Immature natural killer cell (primary cell): ENCODE results near the gene HDAC7. TPM values are rescaled to one million over a fixed set of nuclear protein-coding genes. Genes with fewer than 3 reads are reported as not detected.
A peak's percentile ranks its signal among the peaks of the same experiment; 100 is the strongest.
"Not testable (repeated sequence)": the region's sequence is repeated elsewhere in the genome, so short reads cannot be mapped to it uniquely, and the experiment has no call there.

Experiments used
- DNase-seq, 3 donors: peaks; one replicate each; pipeline ENCODE4 v3.0.0; 2022; ENCODE audit warnings: mixed read lengths in 1 of 3
- H3K27ac Mint-ChIP-seq, 6 donors: one replicate each; pipeline ENCODE4 v1.8.0; 2020; ENCODE audit warnings: mixed read lengths in 6 of 6, mild to moderate bottlenecking in 5 of 6, inconsistent platforms in 4 of 6, moderate library complexity in 3 of 6
- H3K27me3 Mint-ChIP-seq, 3 donors: one replicate each; pipeline ENCODE4 v1.8.0; 2020 to 2021; ENCODE audit warnings: low read depth in 3 of 3, mild to moderate bottlenecking in 3 of 3, mixed read lengths in 3 of 3, moderate library complexity in 3 of 3, inconsistent platforms in 1 of 3
- H3K36me3 Mint-ChIP-seq, 3 donors: one replicate each; pipeline ENCODE4 v1.8.0; 2020; ENCODE audit warnings: mixed read lengths in 3 of 3, inconsistent platforms in 2 of 3, mild to moderate bottlenecking in 2 of 3
- H3K4me1 Mint-ChIP-seq, 2 donors: one replicate each; pipeline ENCODE4 v1.8.0; 2020; ENCODE audit warnings: inconsistent platforms in 2 of 2, mild to moderate bottlenecking in 2 of 2, mixed read lengths in 2 of 2, moderate library complexity in 1 of 2
- H3K4me3 Mint-ChIP-seq, 5 donors: one replicate each; pipeline ENCODE4 v1.8.0; 2020; ENCODE audit warnings: mild to moderate bottlenecking in 5 of 5, mixed read lengths in 5 of 5, inconsistent platforms in 3 of 5, moderate library complexity in 3 of 5
- H3K9me3 Mint-ChIP-seq, 6 donors: one replicate each; pipeline ENCODE4 v1.8.0; 2020; ENCODE audit warnings: mild to moderate bottlenecking in 6 of 6, mixed read lengths in 6 of 6, inconsistent platforms in 4 of 6, moderate library complexity in 3 of 6
- polyA plus RNA-seq, 3 donors: library from polyadenylated mRNA; unstranded; fragments of 300-500 nt; fragmentation: Illumina TruSeq; gene quantifications; one replicate each; pipeline ENCODE4 v1.2.3, GENCODE V29; 2021

The HDAC7 gene
- polyA plus RNA-seq, 3 donors from 2014 or later = 5.9 to 29.1 (median 11.5) TPM

GRCh38 chr12:47819138-47819895 lies 386 bp downstream of the HDAC7 start:
- H3K27ac Mint-ChIP-seq = peak overlapping the region; percentile 74 to 98 (median 92)
- H3K4me1 Mint-ChIP-seq = peaks cover 62 to 79% of the 10 kb centered on the region in 2 donors
- peak overlapping the region; percentile 78 to 94 (median 86) for H3K4me3 Mint-ChIP-seq
- peaks cover 8 to 17% (median 8%) of the 10 kb centered on the region in 3 donors for H3K27me3 Mint-ChIP-seq
- H3K9me3 Mint-ChIP-seq = no peaks in the 10 kb centered on the region
- DNase-seq = no peak
- H3K36me3 Mint-ChIP-seq = no peaks in the 10 kb centered on the region

- Mint-ChIP-seq H3K27me3 (peaks cover 8 to 17% (median 8%) of the 10 kb centered on the region in 3 donors), H3K4me3 (peak overlapping the region; percentile 78 to 94 (median 86)), H3K9me3 (no peaks in the 10 kb centered on the region), H3K4me1 (peaks cover 62 to 79% of the 10 kb centered on the region in 2 donors), H3K27ac (peak overlapping the region; percentile 74 to 98 (median 92)), H3K36me3 (no peaks in the 10 kb centered on the region)
- DNase-seq = peak; percentile 78 to 82 (median 78)
These were observed 1.1 kb downstream of the HDAC7 start for GRCh38 chr12:47818467-47819137.

- peak overlapping the region; percentile 78 to 94 (median 86) for H3K4me3 Mint-ChIP-seq
- no peaks in the 10 kb centered on the region for H3K36me3 Mint-ChIP-seq
- peak overlapping the region; percentile 74 to 98 (median 92) for H3K27ac Mint-ChIP-seq
- H3K9me3 Mint-ChIP-seq = no peaks in the 10 kb centered on the region
- DNase-seq = no peak
- peaks cover 68 to 79% of the 10 kb centered on the region in 2 donors for H3K4me1 Mint-ChIP-seq
- peaks cover 8 to 21% (median 8%) of the 10 kb centered on the region in 3 donors for H3K27me3 Mint-ChIP-seq
These were observed 1.7 kb downstream of the HDAC7 start for GRCh38 chr12:47818007-47818376.

- Mint-ChIP-seq H3K4me3 (peak overlapping the region; percentile 78 to 94 (median 86)), H3K36me3 (no peaks in the 10 kb centered on the region), H3K27me3 (peaks cover 8 to 19% (median 8%) of the 10 kb centered on the region in 3 donors), H3K9me3 (no peaks in the 10 kb centered on the region), H3K27ac (peak overlapping the region; percentile 74 to 98 (median 92)), H3K4me1 (peaks cover 73 to 82% of the 10 kb centered on the region in 2 donors)
- no peak for DNase-seq
These were observed 2.3 kb downstream of the HDAC7 start for GRCh38 chr12:47817272-47818006.

- H3K27ac Mint-ChIP-seq = peak overlapping the region; percentile 83 to 98 (median 94)
- no peaks in the 10 kb centered on the region for H3K9me3 Mint-ChIP-seq
- peaks cover 81 to 89% of the 10 kb centered on the region in 2 donors for H3K4me1 Mint-ChIP-seq
- no peaks in the 10 kb centered on the region for H3K36me3 Mint-ChIP-seq
- H3K4me3 Mint-ChIP-seq = peak overlapping the region; percentile 78 to 94 (median 86)
- H3K27me3 Mint-ChIP-seq = peaks cover 8 to 19% (median 8%) of the 10 kb centered on the region in 3 donors
- DNase-seq = no peak
These were observed 3.1 kb downstream of the HDAC7 start for GRCh38 chr12:47816403-47817271.

GRCh38 chr12:47815447-47815846 lies 4.3 kb downstream of the HDAC7 start:
- H3K27me3 Mint-ChIP-seq = peaks cover 8 to 20% (median 12%) of the 10 kb centered on the region in 3 donors
- DNase-seq, H3K9me3 Mint-ChIP-seq, H3K36me3 Mint-ChIP-seq: not testable (repeated sequence)
- peaks cover 86 to 89% of the 10 kb centered on the region in 2 donors for H3K4me1 Mint-ChIP-seq
- peak overlapping the region; percentile 90 to 98 (median 95) for H3K27ac Mint-ChIP-seq
- H3K4me3 Mint-ChIP-seq = peak overlapping the region in 4 of 5 donors; percentile 81 to 90 (median 86)

- Mint-ChIP-seq H3K4me3 (peak overlapping the region; percentile 81 to 92 (median 88)), H3K4me1 (peaks cover 90 to 91% of the 10 kb centered on the region in 2 donors), H3K9me3 (no peaks in the 10 kb centered on the region), H3K27ac (peak overlapping the region; percentile 90 to 98 (median 95)), H3K27me3 (peaks cover 8 to 19% (median 15%) of the 10 kb centered on the region in 3 donors), H3K36me3 (no peaks in the 10 kb centered on the region)
- no peak for DNase-seq
These were observed 5.0 kb downstream of the HDAC7 start for GRCh38 chr12:47814539-47815170.

- peak in 1 of 3 donors; percentile 33 for DNase-seq
- Mint-ChIP-seq H3K27me3 (peaks cover 7 to 14% (median 12%) of the 10 kb centered on the region in 3 donors), H3K4me3 (peak overlapping the region; percentile 81 to 92 (median 88)), H3K4me1 (peaks cover 98 to 100% of the 10 kb centered on the region in 2 donors), H3K9me3 (no peaks in the 10 kb centered on the region), H3K36me3 (no peaks in the 10 kb centered on the region), H3K27ac (peak overlapping the region; percentile 90 to 98 (median 95))
These were observed 6.0 kb downstream of the HDAC7 start for GRCh38 chr12:47813511-47814196.

GRCh38 chr12:47812797-47813510 lies 6.7 kb downstream of the HDAC7 start:
- H3K27ac Mint-ChIP-seq = peak overlapping the region; percentile 90 to 98 (median 95)
- peak overlapping the region; percentile 81 to 92 (median 88) for H3K4me3 Mint-ChIP-seq
- peaks cover 98 to 100% of the 10 kb centered on the region in 2 donors for H3K4me1 Mint-ChIP-seq
- no peaks in the 10 kb centered on the region for H3K36me3 Mint-ChIP-seq
- peak; percentile 74 to 77 (median 75) for DNase-seq
- H3K27me3 Mint-ChIP-seq = peaks cover 6 to 17% (median 7%) of the 10 kb centered on the region in 3 donors
- no peaks in the 10 kb centered on the region for H3K9me3 Mint-ChIP-seq

GRCh38 chr12:47811581-47812484 lies 7.9 kb downstream of the HDAC7 start:
- peaks cover 7 to 17% (median 8%) of the 10 kb centered on the region in 3 donors for H3K27me3 Mint-ChIP-seq
- DNase-seq = no peak
- H3K27ac Mint-ChIP-seq = peak overlapping the region; percentile 91 to 98 (median 96)
- no peaks in the 10 kb centered on the region for H3K9me3 Mint-ChIP-seq
- H3K4me3 Mint-ChIP-seq = peak overlapping the region; percentile 81 to 92 (median 88)
- peaks cover 98 to 100% of the 10 kb centered on the region in 2 donors for H3K4me1 Mint-ChIP-seq
- no peaks in the 10 kb centered on the region for H3K36me3 Mint-ChIP-seq

GRCh38 chr12:47811072-47811396 lies 8.7 kb downstream of the HDAC7 start:
- DNase-seq = no peak
- Mint-ChIP-seq H3K27me3 (peaks cover 7 to 17% (median 8%) of the 10 kb centered on the region in 3 donors), H3K27ac (peak overlapping the region; percentile 91 to 98 (median 96)), H3K4me3 (peak overlapping the region; percentile 66 to 89 (median 78)), H3K9me3 (no peaks in the 10 kb centered on the region), H3K36me3 (no peaks in the 10 kb centered on the region), H3K4me1 (peaks cover 98 to 100% of the 10 kb centered on the region in 2 donors)
